LNCaP clone FGC (cell line): ENCODE measurements around the gene RBM48.

Experiments used
- DNase-seq: peaks from one replicate; pipeline ENCODE4 v3.0.0-alpha.2; 2011; ENCODE audit warnings: low read depth
- H3K4me3 ChIP-seq: 2 replicates; pipeline ENCODE4 v1.5.1; 2011; ENCODE audit warnings: mild to moderate bottlenecking, low read depth, low read length, control low read depth
- TF ChIP-seq, protein P1 (sequence below): IDR thresholded peaks from 2 replicates; pipeline ENCODE4 v1.5.1; 2012; ENCODE audit warnings: mild to moderate bottlenecking; ENCODE audit not compliant: control insufficient read depth, insufficient read depth; ENCODE audit errors: extremely low read depth

The RBM48 gene

DNA sequence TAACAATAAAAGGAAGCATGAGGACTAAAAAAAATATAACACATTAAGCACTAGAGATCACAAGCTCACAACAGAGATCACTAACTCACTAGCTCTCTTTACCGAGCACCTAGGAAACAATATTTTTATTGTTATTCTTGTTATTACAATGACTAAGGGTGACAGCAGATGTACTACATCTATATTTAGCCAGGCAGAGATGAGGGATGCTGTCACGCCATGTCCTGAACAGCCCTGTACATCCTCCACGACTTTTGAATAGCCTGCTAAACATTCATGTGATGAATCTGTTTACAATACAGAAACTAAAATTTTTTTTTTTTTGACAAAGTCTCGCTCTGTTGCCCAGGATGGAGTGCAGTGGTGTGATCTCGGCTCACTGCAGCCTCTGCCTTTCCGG, 38.9 kb downstream of the RBM48 start:
- H3K4me3 ChIP-seq = no peak overlapping the region
- DNase-seq = no peak
- TF ChIP-seq, protein P1, sequence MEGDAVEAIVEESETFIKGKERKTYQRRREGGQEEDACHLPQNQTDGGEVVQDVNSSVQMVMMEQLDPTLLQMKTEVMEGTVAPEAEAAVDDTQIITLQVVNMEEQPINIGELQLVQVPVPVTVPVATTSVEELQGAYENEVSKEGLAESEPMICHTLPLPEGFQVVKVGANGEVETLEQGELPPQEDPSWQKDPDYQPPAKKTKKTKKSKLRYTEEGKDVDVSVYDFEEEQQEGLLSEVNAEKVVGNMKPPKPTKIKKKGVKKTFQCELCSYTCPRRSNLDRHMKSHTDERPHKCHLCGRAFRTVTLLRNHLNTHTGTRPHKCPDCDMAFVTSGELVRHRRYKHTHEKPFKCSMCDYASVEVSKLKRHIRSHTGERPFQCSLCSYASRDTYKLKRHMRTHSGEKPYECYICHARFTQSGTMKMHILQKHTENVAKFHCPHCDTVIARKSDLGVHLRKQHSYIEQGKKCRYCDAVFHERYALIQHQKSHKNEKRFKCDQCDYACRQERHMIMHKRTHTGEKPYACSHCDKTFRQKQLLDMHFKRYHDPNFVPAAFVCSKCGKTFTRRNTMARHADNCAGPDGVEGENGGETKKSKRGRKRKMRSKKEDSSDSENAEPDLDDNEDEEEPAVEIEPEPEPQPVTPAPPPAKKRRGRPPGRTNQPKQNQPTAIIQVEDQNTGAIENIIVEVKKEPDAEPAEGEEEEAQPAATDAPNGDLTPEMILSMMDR = no peak

DNA sequence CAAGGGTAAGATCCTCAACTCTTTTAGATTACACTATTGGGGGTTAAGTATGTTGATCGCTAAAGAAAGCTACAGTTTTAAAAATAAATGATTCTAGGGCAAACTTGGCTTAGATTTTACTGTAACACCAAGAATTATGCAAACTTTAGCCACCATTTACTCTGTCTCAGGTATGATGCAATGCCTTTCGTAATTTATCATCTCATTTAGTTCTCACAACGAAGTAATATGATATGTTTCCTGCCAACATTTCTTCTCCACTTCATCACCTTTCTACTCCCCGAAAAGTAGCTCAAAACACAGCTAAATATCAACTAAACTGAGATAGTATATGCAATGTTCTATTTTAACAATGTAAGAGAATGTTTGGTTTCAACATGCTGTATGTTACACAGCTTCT, 40.5 kb downstream of the RBM48 start:
- DNase-seq = no peak
- TF ChIP-seq, protein P1 = no peak

DNA sequence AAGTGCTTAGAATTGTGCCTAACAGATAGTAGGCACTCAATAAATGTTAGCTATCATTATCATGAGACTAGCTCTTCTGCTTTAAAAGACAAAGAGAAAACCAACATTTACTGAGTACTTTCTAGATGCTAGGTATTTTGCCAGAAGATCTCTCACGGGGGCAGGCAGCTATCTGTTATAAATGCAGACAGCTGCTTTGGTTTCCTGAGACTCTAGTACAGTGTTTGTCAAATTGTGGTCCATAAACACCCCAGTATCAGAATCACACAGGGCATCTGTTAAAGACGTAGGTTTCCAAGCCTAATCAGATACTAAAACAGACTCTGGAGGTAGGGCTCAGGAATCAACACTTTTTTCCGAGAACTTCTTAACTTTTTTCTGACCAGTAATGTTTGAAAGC, 47.7 kb downstream of the RBM48 start:
- no peak for DNase-seq
- no peak overlapping the region for H3K4me3 ChIP-seq

More for the DNA sequence above, 40.5 kb downstream of the RBM48 start:
- H3K4me3 ChIP-seq = no peak overlapping the region

DNA sequence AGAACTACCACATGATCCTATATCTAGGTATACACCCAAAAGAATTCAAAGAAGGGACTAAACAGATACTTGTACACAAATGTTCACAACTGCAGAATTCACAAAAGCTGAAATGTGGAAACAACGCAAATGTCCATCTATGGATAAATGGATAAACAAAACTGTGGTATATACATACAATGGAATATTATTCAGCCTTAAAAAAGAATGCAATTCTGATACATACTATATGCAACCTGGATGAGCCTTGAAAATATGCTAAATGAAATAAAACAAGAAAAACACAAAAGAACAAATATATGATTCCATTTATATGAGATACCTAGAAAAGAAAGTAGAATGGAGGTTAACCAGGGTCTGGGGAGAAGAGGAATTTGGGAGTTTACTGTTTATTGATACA, 54.4 kb downstream of the RBM48 start:
- H3K4me3 ChIP-seq = no peak overlapping the region
- TF ChIP-seq, protein P1 = no peak
- no peak for DNase-seq

More for the DNA sequence above, 47.7 kb downstream of the RBM48 start:
- TF ChIP-seq, protein P1 = no peak

DNA sequence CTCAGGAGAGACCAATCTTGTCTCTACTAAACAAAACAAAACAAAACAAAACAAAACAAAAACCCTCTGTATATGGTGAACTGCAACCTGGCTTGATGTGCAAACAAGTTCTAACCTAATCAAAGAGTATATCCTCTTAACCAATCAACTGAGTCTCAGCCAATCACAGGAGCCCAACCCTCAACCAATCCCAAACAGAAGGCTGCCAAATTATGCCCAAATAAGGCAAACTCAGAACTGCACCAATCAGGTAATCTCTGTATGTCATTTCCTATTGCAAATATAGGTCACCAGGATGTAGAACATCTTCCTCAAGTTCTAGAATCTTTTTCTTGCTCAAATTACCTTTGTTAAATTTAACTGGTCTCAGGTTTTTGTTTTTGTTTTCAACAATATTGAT, 56.4 kb downstream of the RBM48 start:
- no peak overlapping the region for H3K4me3 ChIP-seq
- TF ChIP-seq, protein P1 = no peak
- DNase-seq = peak; percentile 72

DNA sequence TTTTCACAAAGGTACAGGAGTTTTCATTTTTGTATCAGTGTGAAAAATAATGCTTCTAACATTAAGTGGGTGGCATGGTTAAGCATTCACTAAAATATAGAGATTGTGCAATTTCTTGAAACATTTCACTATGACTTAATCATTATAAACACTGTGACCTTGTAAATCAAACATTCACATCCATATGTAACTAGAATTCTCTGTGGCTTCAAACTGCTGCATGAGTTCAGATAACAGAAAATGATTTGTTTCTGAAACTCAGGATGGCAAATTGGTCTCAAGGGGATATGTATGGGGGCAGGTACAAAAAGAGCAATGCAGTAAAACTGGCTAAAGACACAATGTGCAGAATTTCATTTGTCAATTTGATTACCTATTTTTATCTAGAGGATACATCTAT, 57.8 kb downstream of the RBM48 start:
- H3K4me3 ChIP-seq = no peak overlapping the region

DNA sequence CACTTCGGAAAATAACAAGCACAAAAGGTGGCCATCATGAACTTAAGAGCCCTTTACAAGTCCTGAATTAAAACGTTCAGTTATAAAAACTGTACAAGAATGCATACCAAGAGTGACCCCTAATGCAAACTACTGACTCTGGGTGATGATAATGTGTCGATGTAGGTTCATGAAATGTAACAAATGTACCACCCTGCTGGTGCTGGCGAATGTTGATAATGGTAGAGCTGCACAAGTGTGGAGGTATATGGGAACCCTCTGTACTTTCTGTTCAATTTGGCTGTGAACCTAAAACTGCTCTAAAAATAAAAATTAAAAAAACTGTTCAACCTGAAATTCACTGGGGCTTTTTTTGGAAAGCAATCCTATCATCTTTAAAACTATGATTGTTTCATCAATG, 58.2 kb downstream of the RBM48 start:
- no peak for DNase-seq
- no peak overlapping the region for H3K4me3 ChIP-seq
- TF ChIP-seq, protein P1 = no peak

More for the DNA sequence above, 57.8 kb downstream of the RBM48 start:
- DNase-seq = no peak
- TF ChIP-seq, protein P1 = no peak
